ENCODE data around the gene MPP2. TPM values are rescaled to one million over a fixed set of nuclear protein-coding genes. Genes with fewer than 3 reads are reported as not detected.
"Not testable (repeated sequence)": the region's sequence is repeated elsewhere in the genome, so short reads cannot be mapped to it uniquely, and the experiment has no call there.

Gene MPP2
- total RNA-seq, 1 experiment from 2014 or later: 1.2 TPM

- H3K4me1 ChIP-seq (replicated peaks); H3K27ac ChIP-seq; H3K9me3 ChIP-seq (replicated peaks); H3K4me3 ChIP-seq; DNase-seq (ENCODE audit: low read depth in 1 of 2, low spot score in 2 of 2); H3K36me3 ChIP-seq: not testable (repeated sequence)
- H3K27me3 ChIP-seq (replicated peaks): peaks cover 26% of the 10 kb centered on the region
Observed at GRCh38 chr17:43939452-43939851, 32.1 kb upstream of the MPP2 start.

- Histone ChIP-seq H3K36me3 (no peaks in the 10 kb centered on the region), H3K4me3 (no peak overlapping the region), H3K4me1 (replicated peaks) (peaks cover 6% of the 10 kb centered on the region), H3K27me3 (replicated peaks) (peaks cover 29% of the 10 kb centered on the region), H3K27ac (no peak overlapping the region), H3K9me3 (replicated peaks) (no peaks in the 10 kb centered on the region)
- DNase-seq (ENCODE audit: low read depth in 1 of 2, low spot score in 2 of 2): no peak
Observed at GRCh38 chr17:43938838-43939182, 31.5 kb upstream of the MPP2 start.

GRCh38 chr17:43936434-43936833, 29.1 kb upstream of the MPP2 start:
- DNase-seq (ENCODE audit: low read depth in 1 of 2, low spot score in 2 of 2): no peak
- no peaks in the 10 kb centered on the region for H3K9me3 ChIP-seq (replicated peaks)
- no peaks in the 10 kb centered on the region for H3K36me3 ChIP-seq
- no peak overlapping the region for H3K4me3 ChIP-seq
- peaks cover 29% of the 10 kb centered on the region for H3K27me3 ChIP-seq (replicated peaks)
- peaks cover 6% of the 10 kb centered on the region for H3K4me1 ChIP-seq (replicated peaks)
- no peak overlapping the region for H3K27ac ChIP-seq

GRCh38 chr17:43935926-43936261, 28.6 kb upstream of the MPP2 start:
- Histone ChIP-seq H3K36me3 (no peaks in the 10 kb centered on the region), H3K27me3 (replicated peaks) (peaks cover 29% of the 10 kb centered on the region), H3K27ac (no peak overlapping the region), H3K9me3 (replicated peaks) (no peaks in the 10 kb centered on the region), H3K4me1 (replicated peaks) (peaks cover 6% of the 10 kb centered on the region), H3K4me3 (no peak overlapping the region)
- no peak for DNase-seq (ENCODE audit: low read depth in 1 of 2, low spot score in 2 of 2)

- no peak overlapping the region for H3K27ac ChIP-seq
- peaks cover 6% of the 10 kb centered on the region for H3K4me1 ChIP-seq (replicated peaks)
- no peaks in the 10 kb centered on the region for H3K36me3 ChIP-seq
- H3K27me3 ChIP-seq (replicated peaks): peaks cover 31% of the 10 kb centered on the region
- H3K9me3 ChIP-seq (replicated peaks): no peaks in the 10 kb centered on the region
- no peak for DNase-seq (ENCODE audit: low read depth in 1 of 2, low spot score in 2 of 2)
- H3K4me3 ChIP-seq: no peak overlapping the region
Observed at GRCh38 chr17:43935204-43935925, 28.0 kb upstream of the MPP2 start.

GRCh38 chr17:43932923-43933322, 25.6 kb upstream of the MPP2 start:
- Histone ChIP-seq H3K4me1 (replicated peaks) (peaks cover 3% of the 10 kb centered on the region), H3K27ac (no peak overlapping the region), H3K27me3 (replicated peaks) (peaks cover 39% of the 10 kb centered on the region), H3K4me3 (no peak overlapping the region), H3K36me3 (no peaks in the 10 kb centered on the region), H3K9me3 (replicated peaks) (no peaks in the 10 kb centered on the region)
- DNase-seq (ENCODE audit: low read depth in 1 of 2, low spot score in 2 of 2): no peak

- no peaks in the 10 kb centered on the region for H3K9me3 ChIP-seq (replicated peaks)
- H3K4me1 ChIP-seq (replicated peaks): no peaks in the 10 kb centered on the region
- peaks cover 36% of the 10 kb centered on the region for H3K27me3 ChIP-seq (replicated peaks)
- H3K4me3 ChIP-seq: no peak overlapping the region
- DNase-seq (ENCODE audit: low read depth in 1 of 2, low spot score in 2 of 2): no peak
- no peaks in the 10 kb centered on the region for H3K36me3 ChIP-seq
- H3K27ac ChIP-seq: no peak overlapping the region
Observed at GRCh38 chr17:43932357-43932756, 25.0 kb upstream of the MPP2 start.

GRCh38 chr17:43931062-43931571, 23.8 kb upstream of the MPP2 start:
- no peak overlapping the region for H3K4me3 ChIP-seq
- H3K36me3 ChIP-seq: no peaks in the 10 kb centered on the region
- H3K4me1 ChIP-seq (replicated peaks): no peaks in the 10 kb centered on the region
- H3K27me3 ChIP-seq (replicated peaks): peaks cover 44% of the 10 kb centered on the region
- DNase-seq (ENCODE audit: low read depth in 1 of 2, low spot score in 2 of 2): no peak
- no peak overlapping the region for H3K27ac ChIP-seq
- no peaks in the 10 kb centered on the region for H3K9me3 ChIP-seq (replicated peaks)

- no peak for DNase-seq (ENCODE audit: low read depth in 1 of 2, low spot score in 2 of 2)
- no peaks in the 10 kb centered on the region for H3K4me1 ChIP-seq (replicated peaks)
- H3K9me3 ChIP-seq (replicated peaks): no peaks in the 10 kb centered on the region
- no peaks in the 10 kb centered on the region for H3K36me3 ChIP-seq
- no peak overlapping the region for H3K4me3 ChIP-seq
- H3K27ac ChIP-seq: no peak overlapping the region
- peaks cover 54% of the 10 kb centered on the region for H3K27me3 ChIP-seq (replicated peaks)
Observed at GRCh38 chr17:43928609-43929008, 21.3 kb upstream of the MPP2 start.

GRCh38 chr17:43927929-43928328, 20.6 kb upstream of the MPP2 start:
- H3K27ac ChIP-seq; H3K9me3 ChIP-seq (replicated peaks); H3K4me3 ChIP-seq; H3K4me1 ChIP-seq (replicated peaks); DNase-seq (ENCODE audit: low read depth in 1 of 2, low spot score in 2 of 2); H3K36me3 ChIP-seq: not testable (repeated sequence)
- peaks cover 54% of the 10 kb centered on the region for H3K27me3 ChIP-seq (replicated peaks)

GRCh38 chr17:43927060-43927864, 19.9 kb upstream of the MPP2 start:
- Histone ChIP-seq H3K27ac (no peak overlapping the region), H3K36me3 (no peaks in the 10 kb centered on the region), H3K27me3 (replicated peaks) (peaks cover 57% of the 10 kb centered on the region), H3K9me3 (replicated peaks) (no peaks in the 10 kb centered on the region), H3K4me3 (no peak overlapping the region), H3K4me1 (replicated peaks) (no peaks in the 10 kb centered on the region)
- DNase-seq (ENCODE audit: low read depth in 1 of 2, low spot score in 2 of 2): no peak

- DNase-seq (ENCODE audit: low read depth in 1 of 2, low spot score in 2 of 2): no peak
- Histone ChIP-seq H3K27ac (no peak overlapping the region), H3K9me3 (replicated peaks) (no peaks in the 10 kb centered on the region), H3K27me3 (replicated peaks) (peaks cover 53% of the 10 kb centered on the region), H3K4me3 (no peak overlapping the region), H3K36me3 (no peaks in the 10 kb centered on the region), H3K4me1 (replicated peaks) (no peaks in the 10 kb centered on the region)
Observed at GRCh38 chr17:43924558-43924957, 17.2 kb upstream of the MPP2 start.

- no peaks in the 10 kb centered on the region for H3K9me3 ChIP-seq (replicated peaks)
- DNase-seq (ENCODE audit: low read depth in 1 of 2, low spot score in 2 of 2): no peak
- peaks cover 30% of the 10 kb centered on the region for H3K27me3 ChIP-seq (replicated peaks)
- no peaks in the 10 kb centered on the region for H3K4me1 ChIP-seq (replicated peaks)
- H3K36me3 ChIP-seq: no peaks in the 10 kb centered on the region
- no peak overlapping the region for H3K27ac ChIP-seq
- no peak overlapping the region for H3K4me3 ChIP-seq
Observed at GRCh38 chr17:43920500-43921095, 13.3 kb upstream of the MPP2 start.

- no peak for DNase-seq (ENCODE audit: low read depth in 1 of 2, low spot score in 2 of 2)
- H3K27me3 ChIP-seq (replicated peaks): peaks cover 39% of the 10 kb centered on the region
- no peaks in the 10 kb centered on the region for H3K9me3 ChIP-seq (replicated peaks)
- H3K4me3 ChIP-seq: no peak overlapping the region
- H3K27ac ChIP-seq: no peak overlapping the region
- H3K4me1 ChIP-seq (replicated peaks): no peaks in the 10 kb centered on the region
- no peaks in the 10 kb centered on the region for H3K36me3 ChIP-seq
Observed at GRCh38 chr17:43918026-43918389, 10.7 kb upstream of the MPP2 start.

Data from SJSA1 (cell line).